Erythroblast (primary cell): ENCODE data around the gene CAMK1D.

Experiments used
- DNase-seq, 2 experiments: peaks; one replicate each; lab custom pipeline; 2025; lab: John Stamatoyannopoulos, UW
- GATA1 ChIP-seq: IDR thresholded peaks from 2 replicates; pipeline ENCODE4 v1.6.1; 2011; ENCODE audit warnings: low read depth, mild to moderate bottlenecking, control low read depth, low read length, moderate library complexity
- POLR2A ChIP-seq: IDR thresholded peaks from 2 replicates; pipeline ENCODE4 v1.6.1; 2011; ENCODE audit warnings: mild to moderate bottlenecking, low read length

The CAMK1D gene

GRCh38 chr10:12413369-12413711, 64.0 kb downstream of the CAMK1D start:
- DNase-seq = no peak
- no peak for TF ChIP-seq POLR2A
- no peak for TF ChIP-seq GATA1

- DNase-seq = no peak
- TF ChIP-seq POLR2A (no peak), GATA1 (no peak)
Observed at GRCh38 chr10:12414278-12414989, 65.1 kb downstream of the CAMK1D start.

- TF ChIP-seq POLR2A = no peak
- no peak for TF ChIP-seq GATA1
- DNase-seq = no peak
Observed at GRCh38 chr10:12416344-12417050, 67.2 kb downstream of the CAMK1D start.

GRCh38 chr10:12417331-12417730, 68.0 kb downstream of the CAMK1D start:
- TF ChIP-seq POLR2A (no peak), GATA1 (no peak)
- DNase-seq = no peak

- TF ChIP-seq POLR2A = no peak
- no peak for TF ChIP-seq GATA1
- peak; percentile 10 to 11 for DNase-seq
Observed at GRCh38 chr10:12418000-12418399, 68.7 kb downstream of the CAMK1D start.

DNA sequence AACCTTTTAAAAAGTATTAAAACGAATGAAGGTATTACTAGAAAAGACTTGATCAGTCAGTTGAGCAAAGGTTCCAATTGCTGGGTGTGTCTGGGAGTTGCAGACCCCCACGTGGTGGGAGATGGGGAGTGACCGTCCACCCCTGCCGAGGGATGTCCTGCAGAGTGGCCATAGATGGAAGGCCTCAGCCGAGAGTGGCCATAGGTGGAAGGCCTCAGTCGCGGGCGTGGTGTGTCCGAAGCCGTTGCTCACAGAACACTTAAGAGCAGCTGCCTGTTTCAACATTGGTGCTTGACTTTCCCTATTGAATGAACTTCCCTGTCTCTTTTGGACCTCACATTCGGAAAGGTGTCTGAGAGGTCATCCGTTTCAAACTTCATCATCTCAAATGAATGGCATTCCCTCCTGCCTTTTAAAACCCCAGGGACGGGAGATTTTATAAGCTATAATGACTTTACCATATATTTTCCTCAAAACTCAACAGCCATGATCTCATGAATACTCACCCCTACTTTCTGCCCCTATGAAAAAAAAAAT, 69.4 kb downstream of the CAMK1D start:
- TF ChIP-seq GATA1 = no peak
- TF ChIP-seq POLR2A = no peak
- no peak for DNase-seq

GRCh38 chr10:12419262-12419847, 70.0 kb downstream of the CAMK1D start:
- DNase-seq = no peak
- TF ChIP-seq POLR2A (no peak), GATA1 (no peak)

DNA sequence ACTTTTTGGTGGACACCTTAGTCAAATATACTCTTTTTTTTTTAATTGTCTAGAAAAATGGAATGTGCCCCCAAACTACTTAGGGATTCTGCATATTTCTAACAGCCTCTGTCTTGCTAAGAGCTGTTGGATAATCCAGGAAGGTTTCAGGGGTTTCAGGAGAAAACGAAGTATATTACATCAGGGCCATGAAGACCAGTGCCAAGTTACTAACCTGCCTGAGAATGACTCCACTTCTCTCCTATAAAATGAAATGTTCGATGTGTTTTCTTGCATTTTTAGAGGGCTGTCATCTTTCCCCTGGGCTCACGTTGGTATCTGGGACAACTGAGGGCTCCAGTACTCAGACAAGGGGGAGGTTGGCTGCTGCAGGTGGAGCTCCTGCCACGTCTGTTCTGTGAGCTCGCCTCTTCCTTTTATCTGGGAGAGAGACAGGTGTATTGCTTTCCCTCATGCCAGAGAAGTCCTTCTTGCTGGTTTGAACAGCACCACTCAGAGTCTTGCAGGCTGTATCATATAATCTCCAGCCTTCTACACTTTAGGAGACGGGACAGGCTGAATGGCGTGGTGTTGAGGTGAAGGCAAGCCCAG, 71.3 kb downstream of the CAMK1D start:
- DNase-seq = no peak
- TF ChIP-seq POLR2A (no peak), GATA1 (no peak)

GRCh38 chr10:12422189-12422588, 72.8 kb downstream of the CAMK1D start:
- no peak for TF ChIP-seq GATA1
- no peak for TF ChIP-seq POLR2A
- no peak for DNase-seq

GRCh38 chr10:12423896-12424295, 74.5 kb downstream of the CAMK1D start:
- DNase-seq = no peak
- TF ChIP-seq POLR2A (no peak), GATA1 (no peak)

DNA sequence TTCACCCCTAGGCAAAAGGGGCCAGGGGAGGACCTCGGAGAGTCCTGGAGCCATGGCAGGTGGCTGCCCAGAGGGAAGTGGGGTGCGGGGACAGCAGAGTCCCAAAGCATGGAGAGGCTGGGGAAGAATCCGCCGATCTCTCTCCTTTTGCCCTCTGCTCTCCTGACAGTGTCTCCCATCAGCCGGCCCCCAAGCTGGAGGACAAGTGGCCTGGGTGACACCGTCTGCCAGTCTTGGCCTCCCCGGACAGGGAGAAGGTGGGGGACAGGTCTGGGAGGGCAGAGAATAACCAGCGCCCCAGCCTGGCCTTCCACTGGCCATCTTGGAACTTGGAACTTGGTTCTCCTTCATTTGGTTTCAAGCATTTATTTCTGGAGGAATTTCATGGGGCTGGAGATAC, 77.9 kb downstream of the CAMK1D start:
- TF ChIP-seq GATA1 (no peak), POLR2A (no peak)
- no peak for DNase-seq

DNA sequence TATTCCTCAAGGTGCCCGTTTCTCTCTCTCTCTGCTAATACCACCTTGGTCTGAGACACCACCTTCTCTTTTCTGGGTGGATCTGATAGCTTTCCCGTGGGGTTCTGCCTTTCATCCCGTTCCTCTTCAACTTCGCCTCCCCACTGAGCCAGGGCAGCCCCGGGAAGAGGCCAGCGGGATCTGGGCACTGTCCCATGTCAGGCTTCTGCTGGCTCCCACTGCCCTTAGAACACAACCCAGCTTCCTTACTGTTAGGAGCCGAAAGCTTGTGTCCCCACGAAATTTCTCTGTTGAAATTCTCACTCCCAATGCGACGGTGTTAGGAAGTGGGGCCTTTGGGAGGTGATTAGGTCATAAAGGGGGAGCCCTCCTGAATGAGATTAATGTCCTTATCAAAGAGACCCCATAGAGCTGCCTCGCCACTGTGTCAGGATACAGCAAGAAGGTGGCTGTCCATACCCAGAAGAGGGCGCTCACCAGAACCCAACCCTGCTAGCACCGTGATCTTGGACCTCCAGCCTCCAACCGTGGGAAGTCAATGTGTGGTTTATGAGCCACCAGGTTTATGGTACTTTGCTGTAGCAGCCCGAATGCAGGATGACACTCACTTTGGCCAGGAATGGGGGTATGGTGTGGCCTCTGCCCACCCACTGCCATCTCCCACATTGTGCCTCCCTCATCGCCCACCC, 79.2 kb downstream of the CAMK1D start:
- TF ChIP-seq POLR2A (no peak), GATA1 (no peak)

GRCh38 chr10:12430406-12430982, 81.1 kb downstream of the CAMK1D start:
- DNase-seq = no peak
- no peak for TF ChIP-seq GATA1
- no peak for TF ChIP-seq POLR2A

More for the DNA sequence above, 79.2 kb downstream of the CAMK1D start:
- no peak for DNase-seq
